IPS DF 4.7 (cell line): Measurements from ENCODE around the gene KIF3B.
"Not testable (repeated sequence)": the region's sequence is repeated elsewhere in the genome, so short reads cannot be mapped to it uniquely, and the experiment has no call there.

Source experiments
- DNase-seq: peaks from one replicate; pipeline ENCODE4 v3.0.0-alpha.2; 2013; ENCODE audit warnings: low spot score; ENCODE audit errors: extremely low read depth

The KIF3B gene

GRCh38 chr20:32355907-32356621 is 78.6 kb downstream of the KIF3B start:
- DNase-seq = not testable (repeated sequence)

DNA sequence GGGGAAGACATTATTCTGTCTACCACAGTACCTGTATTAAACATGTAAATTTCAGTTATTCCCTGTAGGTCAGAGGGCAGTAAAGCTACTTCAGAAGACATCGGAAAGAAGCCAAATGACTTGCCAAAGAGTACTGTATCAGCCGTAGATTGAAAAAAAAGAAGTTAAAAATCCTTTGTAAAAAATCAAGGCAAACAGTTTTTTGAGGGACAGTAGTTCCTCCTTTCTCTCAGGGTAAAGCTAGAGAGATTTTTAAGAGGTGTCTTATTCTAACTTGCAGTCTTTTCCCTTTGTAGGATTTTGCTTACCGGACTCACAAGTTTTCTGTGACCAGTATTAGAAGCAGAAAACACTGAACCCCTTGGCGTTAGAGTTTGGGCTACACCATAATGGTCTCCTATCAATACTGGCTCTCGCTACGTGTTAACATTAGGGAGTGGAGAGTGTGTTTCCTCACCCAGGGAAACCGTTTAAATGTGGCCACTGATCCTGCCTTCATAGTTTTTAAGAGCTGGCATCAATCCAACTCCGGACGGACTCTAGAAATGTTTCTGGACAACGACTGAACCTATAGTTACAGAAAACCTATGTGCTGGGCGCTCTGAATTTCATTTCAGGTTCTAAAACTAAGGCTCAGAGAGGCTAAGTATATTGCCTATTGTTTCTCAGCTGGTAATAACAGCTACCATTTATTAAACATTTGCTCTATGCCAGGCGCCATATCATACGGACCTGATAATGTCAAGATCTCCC is 79.3 kb downstream of the KIF3B start:
- DNase-seq = no peak

DNA sequence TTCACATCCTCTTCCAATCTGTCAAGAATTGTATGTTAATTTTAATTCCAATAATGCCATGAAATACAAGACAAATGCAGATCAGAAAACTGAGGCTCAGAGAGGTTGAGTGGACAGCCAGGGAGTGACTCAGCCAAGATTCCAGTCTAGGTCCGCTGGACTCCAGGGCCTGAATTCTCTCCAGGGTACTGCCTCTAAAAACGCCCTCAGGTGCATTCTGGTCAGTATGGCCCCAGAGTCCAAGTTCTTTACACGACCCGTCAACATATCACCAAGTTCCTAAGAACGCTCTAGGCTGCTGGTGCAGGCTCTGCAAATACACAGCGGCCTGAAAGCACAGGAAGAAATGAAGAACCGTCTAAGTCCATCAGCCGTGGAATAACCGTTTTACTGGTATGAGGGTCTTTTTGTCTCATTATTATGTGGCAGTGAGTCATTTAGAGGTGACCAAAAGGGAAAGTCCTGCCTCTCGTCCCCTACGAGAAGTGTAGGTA is 80.0 kb downstream of the KIF3B start:
- DNase-seq = no peak

DNA sequence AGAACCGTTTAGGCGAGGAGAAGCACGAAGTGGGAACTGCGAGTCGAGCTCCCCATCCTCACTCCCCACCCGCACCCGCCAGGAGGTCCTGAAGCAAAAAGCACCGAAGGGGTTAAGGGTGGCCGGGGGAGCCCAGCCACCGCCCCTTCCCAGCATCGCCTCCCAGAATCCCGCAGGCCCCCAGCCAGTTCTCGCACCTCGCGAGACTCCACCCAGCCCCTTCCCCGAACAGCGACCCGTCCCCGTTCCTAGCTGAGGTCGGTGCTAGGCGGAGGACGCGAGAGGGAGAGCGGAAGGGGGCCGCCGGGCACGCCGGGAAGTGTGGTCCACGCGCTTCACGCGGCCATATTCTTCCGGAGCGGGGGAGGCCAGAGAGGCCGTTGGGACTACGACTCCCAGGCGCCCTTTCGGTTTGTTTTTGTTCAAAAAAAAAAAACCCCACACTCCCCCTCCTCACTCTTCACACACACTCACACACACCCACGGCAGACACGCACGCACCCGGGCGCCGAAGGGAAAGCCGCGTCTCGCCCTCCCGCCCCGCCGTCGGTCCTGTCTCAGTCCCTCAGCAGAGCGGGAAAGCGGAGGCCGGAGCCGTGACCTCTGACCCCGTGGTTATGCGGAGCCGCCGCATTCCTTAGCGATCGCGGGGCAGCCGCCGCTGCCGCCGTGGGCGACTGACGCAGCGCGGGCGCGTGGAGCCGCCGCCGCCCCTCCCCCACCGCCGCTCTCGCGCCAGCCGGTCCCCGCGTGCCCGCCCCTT is 80.6 kb downstream of the KIF3B start, which contains the start of gene ASXL1:
Gene ASXL1, plus strand, starts transcription at position 463 of the 763 bp plus-strand sequence. CDS start 445 bp downstream, outside the sequence.
- peak; percentile 94 for DNase-seq

DNA sequence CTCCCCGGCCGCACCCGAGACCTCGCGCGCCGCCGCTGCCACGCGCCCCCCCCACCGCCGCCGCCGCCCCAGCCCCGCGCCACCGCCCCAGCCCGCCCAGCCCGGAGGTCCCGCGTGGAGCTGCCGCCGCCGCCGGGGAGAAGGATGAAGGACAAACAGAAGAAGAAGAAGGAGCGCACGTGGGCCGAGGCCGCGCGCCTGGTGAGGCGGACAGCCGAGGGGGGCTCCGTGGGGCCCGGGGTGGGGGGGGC is 81.1 kb downstream of the KIF3B start:
- no peak for DNase-seq

DNA sequence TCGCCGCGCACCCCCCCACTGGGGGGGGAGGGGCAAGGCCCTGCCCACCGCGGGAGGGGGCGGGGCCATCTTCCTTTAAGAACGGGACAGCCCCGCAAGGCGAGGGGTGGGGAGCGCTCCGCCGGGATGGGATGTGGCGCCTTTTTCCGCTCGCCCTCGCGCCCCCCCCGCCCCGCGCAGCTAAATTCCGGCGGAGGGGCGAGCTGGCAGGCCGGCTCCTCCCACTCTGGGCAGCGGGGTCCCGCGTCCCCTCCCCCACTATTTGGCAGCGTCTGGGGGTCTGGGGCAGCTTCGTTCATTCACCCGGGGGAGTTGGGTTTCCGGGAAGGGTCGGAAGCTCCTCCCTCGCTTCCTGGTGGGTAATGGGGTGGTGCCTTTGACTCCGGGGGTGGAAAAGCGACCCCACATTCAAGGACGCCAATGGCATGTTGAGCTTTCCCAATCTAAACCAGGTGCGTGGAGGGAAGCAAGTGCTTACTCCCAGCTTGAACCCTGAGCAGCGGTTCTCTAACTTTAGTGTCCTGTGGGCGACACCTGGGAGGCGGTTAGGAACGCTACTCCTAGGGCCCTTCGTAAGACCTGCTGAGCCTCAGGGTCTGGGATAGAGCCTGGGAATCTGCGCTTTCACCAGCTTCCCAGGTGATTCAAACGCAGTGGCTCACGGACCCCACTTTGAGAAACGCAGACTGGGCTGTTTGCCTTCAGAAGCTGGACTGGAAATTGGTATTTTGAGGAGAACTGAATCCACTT is 81.6 kb downstream of the KIF3B start:
- peak; percentile 82 for DNase-seq

- DNase-seq = no peak
Observed at GRCh38 chr20:32359633-32360332, 82.3 kb downstream of the KIF3B start.

- DNase-seq = no peak
Observed at GRCh38 chr20:32360333-32360634, 82.8 kb downstream of the KIF3B start.

GRCh38 chr20:32362901-32363364 is 85.5 kb downstream of the KIF3B start:
- no peak for DNase-seq

GRCh38 chr20:32363492-32363891 is 86.0 kb downstream of the KIF3B start:
- DNase-seq = no peak

DNA sequence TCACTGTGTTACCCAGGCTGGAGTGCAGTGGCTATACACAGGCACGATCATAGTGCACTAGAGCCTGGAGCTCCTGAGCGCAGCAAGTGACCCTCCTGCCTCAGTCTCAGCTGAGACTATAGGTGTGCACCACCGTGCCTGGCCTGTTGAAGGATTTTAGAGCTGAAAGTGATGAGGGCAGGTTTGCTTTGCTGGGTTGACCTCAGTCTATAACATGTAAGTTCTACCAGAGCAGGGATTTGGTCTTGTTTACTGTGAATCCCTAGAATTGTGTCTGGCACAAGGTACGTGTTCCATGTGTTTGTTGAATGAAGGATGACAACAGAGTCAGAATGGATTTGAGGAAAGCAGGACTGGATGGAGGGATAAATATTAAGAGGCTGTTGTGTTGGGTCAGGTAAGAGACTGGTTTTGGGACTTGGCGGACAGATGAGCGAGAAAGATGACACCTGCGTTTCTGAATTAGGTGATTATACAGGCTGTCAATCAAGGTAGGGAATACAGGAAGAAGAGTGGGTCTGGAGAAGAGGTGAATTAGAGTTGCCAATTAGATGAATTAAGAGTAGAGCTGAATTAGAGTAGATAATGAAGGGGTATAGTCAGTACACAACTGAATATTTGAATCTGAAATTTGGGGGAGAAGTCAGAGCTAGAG is 87.2 kb downstream of the KIF3B start:
- no peak for DNase-seq

DNA sequence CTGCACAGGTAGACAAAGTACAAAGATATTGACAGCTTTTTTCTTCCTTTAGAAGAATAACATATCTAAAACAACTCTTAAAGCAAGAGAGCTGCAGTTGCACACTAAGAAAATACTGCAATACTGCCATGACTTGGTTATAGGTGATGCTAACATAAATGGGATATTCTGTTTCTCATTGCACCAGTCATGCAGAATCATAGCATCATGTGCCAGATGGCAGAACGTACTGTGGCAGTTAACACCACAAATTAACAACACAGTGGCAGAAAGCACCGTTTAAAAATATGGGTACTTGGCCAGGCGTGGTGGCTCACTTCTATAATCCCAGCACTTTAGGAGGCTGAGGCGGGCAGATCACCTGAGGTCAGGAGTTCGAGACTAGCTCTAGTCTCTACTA is 88.1 kb downstream of the KIF3B start:
- DNase-seq = no peak

- no peak for DNase-seq
Observed at GRCh38 chr20:32366380-32366779, 88.9 kb downstream of the KIF3B start.

DNA sequence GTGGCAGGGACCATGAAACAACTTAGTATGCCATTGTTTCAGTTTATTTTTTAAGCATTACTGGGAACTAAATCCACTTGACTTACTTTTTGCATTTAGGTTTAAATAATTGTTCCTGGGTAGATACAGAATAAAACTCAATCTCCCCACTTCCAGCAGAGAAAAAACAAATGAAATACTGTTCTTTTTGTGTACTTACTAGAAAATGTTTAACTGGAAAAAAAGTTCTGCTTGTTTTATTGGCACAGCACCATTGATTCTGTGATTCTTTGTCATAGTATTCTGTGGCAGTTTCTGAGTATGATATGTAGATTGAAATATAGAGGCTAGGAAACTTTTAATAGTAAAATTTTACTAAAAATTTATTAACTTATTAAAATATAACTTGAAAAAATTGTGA is 90.9 kb downstream of the KIF3B start:
- DNase-seq = no peak

DNA sequence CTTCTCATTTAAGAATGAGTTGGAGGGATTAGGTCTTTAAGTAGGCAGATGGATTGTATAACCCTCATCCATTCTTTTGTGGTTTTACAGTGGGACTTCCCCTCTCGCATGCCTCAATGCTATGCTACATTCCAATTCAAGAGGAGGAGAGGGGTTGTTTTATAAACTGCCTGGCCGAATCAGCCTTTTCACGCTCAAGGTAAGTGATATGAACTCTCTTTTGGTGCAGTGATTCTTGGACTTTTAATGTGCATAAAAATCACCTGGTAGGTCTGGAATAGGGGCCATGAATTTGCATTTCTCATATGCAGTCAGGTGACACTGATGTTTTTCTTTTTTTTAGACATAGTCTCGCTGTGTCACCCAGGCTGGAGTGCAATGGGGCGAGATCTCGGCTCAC is 91.5 kb downstream of the KIF3B start:
- DNase-seq = no peak

- no peak for DNase-seq
Observed at GRCh38 chr20:32370897-32371296, 93.4 kb downstream of the KIF3B start.

GRCh38 chr20:32378461-32378860 is 101.0 kb downstream of the KIF3B start:
- DNase-seq = no peak

GRCh38 chr20:32380037-32380436 is 102.6 kb downstream of the KIF3B start:
- DNase-seq = not testable (repeated sequence)

DNA sequence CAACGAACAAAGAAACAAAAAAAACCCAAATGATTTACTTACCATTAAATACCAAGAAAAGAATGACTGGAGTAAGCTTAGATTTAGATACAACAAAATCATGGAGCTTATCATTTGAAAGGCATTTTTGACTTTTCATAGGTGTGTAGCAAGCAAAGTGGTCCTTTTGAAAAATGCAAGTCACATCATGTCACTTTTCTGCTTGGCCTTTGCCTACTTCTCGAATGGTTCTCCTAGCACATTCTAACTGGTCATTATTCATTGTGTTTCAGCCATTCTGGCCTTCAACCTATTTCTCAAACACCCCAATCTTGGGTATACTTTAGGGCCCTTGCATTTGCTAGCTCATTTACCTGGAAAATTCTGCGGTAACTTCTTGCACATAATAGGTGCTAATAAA is 103.3 kb downstream of the KIF3B start:
- DNase-seq = no peak
